Inferior parietal cortex (tissue), 1 donor: ENCODE measurements around the gene BSX.

Experiments used
- DNase-seq: peaks from one replicate; pipeline ENCODE4 v3.0.0-alpha.2; 2016; ENCODE audit errors: extremely low spot score

The BSX gene

GRCh38 chr11:122954455-122954854, 27.2 kb downstream of the BSX start:
- DNase-seq, result no peak

DNA sequence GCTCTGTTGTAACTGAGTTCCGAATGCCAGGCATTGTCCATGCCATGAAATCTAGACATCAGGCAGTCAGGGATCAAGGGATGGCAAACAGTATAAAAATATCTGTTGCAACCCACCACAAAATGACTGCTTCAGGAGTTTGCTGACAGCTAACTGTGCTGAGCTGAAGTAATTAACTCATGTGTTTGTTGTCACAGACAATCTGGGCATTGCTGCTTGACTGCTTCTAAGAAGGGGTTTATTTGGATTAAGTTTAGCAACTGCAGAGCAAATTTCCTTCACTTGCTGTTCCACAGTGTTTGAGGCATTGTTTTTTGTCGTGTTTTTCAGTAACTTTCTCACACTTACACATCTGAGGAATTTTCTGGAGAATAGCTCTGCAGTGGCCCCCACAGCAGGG, 30.4 kb downstream of the BSX start:
- no peak for DNase-seq

DNA sequence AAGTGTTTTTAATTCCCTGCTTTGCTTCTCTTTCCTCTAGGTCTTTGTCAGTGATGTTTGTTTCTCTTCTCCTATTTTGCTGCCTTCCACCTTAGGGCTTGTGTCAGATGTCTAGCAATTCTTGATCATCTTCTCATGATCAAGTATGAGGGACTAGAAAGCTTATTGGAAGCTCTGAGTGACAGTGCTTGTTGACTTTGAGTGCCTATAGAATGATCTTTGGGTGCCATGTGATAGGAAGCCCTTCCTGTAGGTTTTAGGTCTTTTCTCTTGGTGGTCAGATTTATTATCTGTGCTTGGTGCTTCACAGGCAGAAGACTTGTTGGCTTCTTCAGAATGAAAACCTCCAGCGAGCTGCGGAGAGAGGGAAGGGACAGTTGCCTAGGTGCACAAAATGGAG, 43.1 kb downstream of the BSX start:
- DNase-seq, result no peak

DNA sequence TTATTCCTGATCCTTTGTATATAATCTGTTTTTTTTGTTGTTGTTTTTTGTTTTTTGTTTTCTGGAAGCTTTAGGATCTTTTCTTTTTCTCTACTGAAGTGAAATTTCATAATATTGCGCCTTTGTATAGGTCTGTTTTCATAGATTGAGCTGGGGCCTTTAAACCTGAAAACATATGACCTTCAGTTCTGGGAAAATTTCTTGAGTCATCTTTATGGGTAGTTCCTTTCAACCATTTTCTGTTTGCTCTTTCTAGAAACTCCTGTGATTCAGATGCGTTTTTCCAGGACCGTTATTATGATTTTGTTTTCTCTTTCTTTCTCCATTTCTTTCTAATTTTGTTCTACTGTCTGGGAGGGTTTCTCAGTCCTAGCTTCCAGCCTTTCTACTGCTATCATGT, 43.7 kb downstream of the BSX start:
- DNase-seq, result no peak

DNA sequence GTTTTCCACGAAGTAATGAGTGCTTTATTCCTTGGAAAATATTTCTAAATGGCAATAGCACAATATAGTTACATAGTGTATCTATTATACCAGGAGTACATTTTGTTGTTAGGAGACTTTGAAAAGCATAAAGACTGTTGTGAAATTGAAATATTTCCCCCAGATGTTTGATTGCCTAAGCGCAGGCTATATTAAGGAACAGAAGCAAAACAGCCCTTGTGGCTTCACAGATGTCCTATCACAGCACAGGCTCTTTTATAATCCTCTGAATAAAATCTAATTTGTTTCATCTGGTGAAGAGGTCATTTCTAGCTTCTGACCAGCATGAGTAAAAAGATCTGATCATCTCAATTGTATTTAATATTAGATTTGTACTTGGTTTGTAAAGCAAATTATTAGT, 48.2 kb downstream of the BSX start:
- DNase-seq, result no peak

DNA sequence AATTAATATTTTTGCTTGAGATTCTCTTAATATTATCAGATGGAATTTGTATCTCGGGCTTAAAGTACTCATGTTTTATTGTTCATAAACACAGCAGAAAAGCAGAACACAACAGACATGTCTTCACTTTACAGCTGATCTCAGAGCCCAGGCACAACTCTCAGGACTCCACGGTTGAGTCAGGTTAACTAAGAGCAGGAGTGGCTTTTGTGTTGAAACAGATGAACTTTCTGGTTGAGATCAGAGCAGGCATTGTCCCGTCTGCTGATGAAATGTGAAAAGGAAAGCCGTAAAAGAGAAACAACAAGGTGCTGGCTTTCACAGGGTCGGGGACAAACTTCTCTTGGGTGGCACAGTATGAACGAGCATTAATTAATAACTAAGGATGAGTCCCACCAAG, 50.1 kb downstream of the BSX start:
- DNase-seq, result no peak
